Fibroblast of skin of right biceps (primary cell): ENCODE data around the gene HUS1.
"Not testable (repeated sequence)": the region's sequence is repeated elsewhere in the genome, so short reads cannot be mapped to it uniquely, and the experiment has no call there.

Source experiments
- DNase-seq: peaks from one replicate; pipeline ENCODE4 v3.0.0-alpha.2; 2013

HUS1 gene

GRCh38 chr7:47943676-47944474 lies 35.5 kb downstream of the HUS1 start:
- DNase-seq = no peak

- DNase-seq = not testable (repeated sequence)
Measured at GRCh38 chr7:47942651-47943050, 36.8 kb downstream of the HUS1 start.

GRCh38 chr7:47942132-47942531 lies 37.3 kb downstream of the HUS1 start:
- no peak for DNase-seq

GRCh38 chr7:47941136-47941844 lies 38.1 kb downstream of the HUS1 start:
- DNase-seq = peak; percentile 89

- peak; percentile 75 for DNase-seq
Measured at GRCh38 chr7:47940088-47941013, 39.1 kb downstream of the HUS1 start.

GRCh38 chr7:47939425-47940036 lies 39.9 kb downstream of the HUS1 start:
- DNase-seq = no peak

GRCh38 chr7:47938574-47939165 lies 40.7 kb downstream of the HUS1 start:
- no peak for DNase-seq

- DNase-seq = no peak
Measured at GRCh38 chr7:47937711-47938573, 41.5 kb downstream of the HUS1 start.

- DNase-seq = no peak
Measured at GRCh38 chr7:47937065-47937687, 42.2 kb downstream of the HUS1 start.

GRCh38 chr7:47936323-47936722 lies 43.1 kb downstream of the HUS1 start:
- no peak for DNase-seq

- no peak for DNase-seq
Measured at GRCh38 chr7:47935336-47935735, 44.1 kb downstream of the HUS1 start.

GRCh38 chr7:47934831-47935230 lies 44.6 kb downstream of the HUS1 start:
- DNase-seq = no peak

- no peak for DNase-seq
Measured at GRCh38 chr7:47933215-47933614, 46.2 kb downstream of the HUS1 start.

GRCh38 chr7:47932466-47933037 lies 46.9 kb downstream of the HUS1 start:
- no peak for DNase-seq

GRCh38 chr7:47932016-47932415 lies 47.4 kb downstream of the HUS1 start:
- DNase-seq = peak; percentile 62

GRCh38 chr7:47931005-47932004 lies 48.1 kb downstream of the HUS1 start:
- peak; percentile 54 for DNase-seq

GRCh38 chr7:47924266-47924665 lies 55.1 kb downstream of the HUS1 start:
- no peak for DNase-seq

- DNase-seq = not testable (repeated sequence)
Measured at GRCh38 chr7:47923081-47923875, 56.1 kb downstream of the HUS1 start.
